A549 (cell line): ENCODE measurements around the gene GPAT3.

Experiments
- BHLHE40 ChIP-seq: IDR thresholded peaks from 2 replicates; pipeline ENCODE4 v1.6.1; 2012; ENCODE audit warnings: low read depth, low read length, inconsistent platforms
- CTCF ChIP-seq: fragments of >200 bp; sonication (Bioruptor Twin); formaldehyde crosslinking; IDR thresholded peaks from 3 replicates; pipeline ENCODE4 v1.5.1; 2016
- E2F6 ChIP-seq: IDR thresholded peaks from 2 replicates; pipeline ENCODE4 v1.6.1; 2012; ENCODE audit warnings: low read depth, borderline replicate concordance
- MYC ChIP-seq: IDR thresholded peaks from 2 replicates; pipeline ENCODE4 v1.6.1; 2012; ENCODE audit warnings: mild to moderate bottlenecking, inconsistent platforms, low read length, improper control_type of control experiment, borderline replicate concordance
- RAD21 ChIP-seq, 2 experiments: fragments of >200 bp in 1 of 2; sonication (Bioruptor Twin) in 1 of 2; formaldehyde crosslinking in 1 of 2; IDR thresholded peaks in 1 of 2; conservative IDR thresholded peaks in 1 of 2; 2 replicates in 1 of 2; 3 replicates in 1 of 2; pipeline ENCODE4 v1.6.1; 2012 to 2018; ENCODE audit warnings: inconsistent platforms in 1 of 2
- ZC3H11A ChIP-seq: fragments of 450-650 bp; IDR thresholded peaks from 2 replicates; pipeline ENCODE4 v1.6.1; 2014; ENCODE audit warnings: antibody characterized with exemption, mild to moderate bottlenecking
- ZSCAN20 ChIP-seq: fragments of 250-450 bp; sonication (Bioruptor Pico); IDR thresholded peaks from 2 replicates; pipeline ENCODE4 v1.8.0; 2022; ENCODE audit warnings: mild to moderate bottlenecking, moderate library complexity

GRCh38 chr4:83542225-83542624, 6.3 kb downstream of the GPAT3 start:
- TF ChIP-seq CTCF (no peak), RAD21 (conservative IDR thresholded peaks at IDR 0.05 in 1 of 2, IDR thresholded peaks at IDR 0.05 in 1 of 2) (no peak), BHLHE40 (no peak), MYC (no peak), ZC3H11A (no peak), E2F6 (no peak), ZSCAN20 (CRISPR knock-in tag) (no peak)
